GM12878 (cell line): Measurements from ENCODE around the gene RAD51B. TPM values are rescaled to one million over a fixed set of nuclear protein-coding genes. Genes with fewer than 3 reads are reported as not detected.

ENCODE experiments used
- ASH2L ChIP-seq: fragments of 300-600, 200-600 bp; sonication (generic); IDR thresholded peaks from 2 replicates; pipeline ENCODE4 v1.6.1; 2017; ENCODE audit warnings: low read depth, mild to moderate bottlenecking, borderline replicate concordance
- BACH1 ChIP-seq: fragments of 450-650 bp; IDR thresholded peaks from 2 replicates; pipeline ENCODE4 v1.6.1; 2017; ENCODE audit warnings: mild to moderate bottlenecking, borderline replicate concordance
- BCL11A ChIP-seq: IDR thresholded peaks from 2 replicates; pipeline ENCODE4 v1.6.1; 2011; ENCODE audit warnings: low read depth, low read length
- BCLAF1 ChIP-seq: fragments of 450-650 bp; IDR thresholded peaks from 2 replicates; pipeline ENCODE4 v1.6.1; 2017; ENCODE audit warnings: antibody characterized with exemption, mild to moderate bottlenecking, moderate library complexity
- CBX3 ChIP-seq: fragments of 200-600 bp; sonication (generic); IDR thresholded peaks from 2 replicates; pipeline ENCODE4 v1.6.1; 2016; ENCODE audit warnings: low read depth, borderline replicate concordance
- CBX5 ChIP-seq: sonication (generic); IDR thresholded peaks from 2 replicates; pipeline ENCODE4 v1.6.1; 2016; ENCODE audit warnings: low read depth, moderate library complexity, mild to moderate bottlenecking, inconsistent platforms
- CEBPZ ChIP-seq: fragments of 150-350 bp; IDR thresholded peaks from 2 replicates; pipeline ENCODE4 v1.6.1; 2016; ENCODE audit warnings: low read depth, low read length
- CHD1 ChIP-seq: IDR thresholded peaks from 2 replicates; pipeline ENCODE4 v1.6.1; 2012; ENCODE audit warnings: low read depth, low read length, improper control_type of control experiment
- DPF2 ChIP-seq: fragments of 450-650 bp; IDR thresholded peaks from 2 replicates; pipeline ENCODE4 v1.6.1; 2017; ENCODE audit warnings: mild to moderate bottlenecking
- EGR1 ChIP-seq, 2 experiments: IDR thresholded peaks; 1 replicate in 1 of 2; 2 replicates in 1 of 2; pipeline ENCODE4 v1.6.1; 2011 to 2012; ENCODE audit warnings: low read depth in 2 of 2, low read length in 2 of 2, borderline replicate concordance in 1 of 2, mild to moderate bottlenecking in 1 of 2, moderate library complexity in 1 of 2
- EP300 ChIP-seq, 2 experiments: fragments of 150-350 bp in 1 of 2; IDR thresholded peaks; 2 replicates each; pipeline ENCODE4 v1.6.1; 2011 to 2012; ENCODE audit warnings: low read depth in 2 of 2, low read length in 2 of 2, borderline replicate concordance in 1 of 2, improper control_type of control experiment in 1 of 2, inconsistent platforms in 1 of 2; ENCODE audit not compliant: control insufficient read depth in 1 of 2
- ESRRA ChIP-seq: IDR thresholded peaks from 2 replicates; pipeline ENCODE4 v1.6.1; 2012; ENCODE audit warnings: mild to moderate bottlenecking, low read length, improper control_type of control experiment
- FOXK2 ChIP-seq: fragments of 450-650 bp; IDR thresholded peaks from 2 replicates; pipeline ENCODE4 v1.6.1; 2017; ENCODE audit warnings: mild to moderate bottlenecking, moderate library complexity
- IKZF2 ChIP-seq, 2 experiments: fragments of 450-650 bp; IDR thresholded peaks; 2 replicates each; pipeline ENCODE4 v1.6.1; 2017; ENCODE audit warnings: mild to moderate bottlenecking in 2 of 2, moderate library complexity in 2 of 2
- JUNB ChIP-seq: IDR thresholded peaks from 2 replicates; pipeline ENCODE4 v1.6.1; 2016; ENCODE audit warnings: antibody characterized with exemption, mild to moderate bottlenecking
- KLF5 ChIP-seq: fragments of 450-650 bp; IDR thresholded peaks from 2 replicates; pipeline ENCODE4 v1.6.1; 2014; ENCODE audit warnings: mild to moderate bottlenecking; ENCODE audit not compliant: partially characterized antibody
- LARP7 ChIP-seq: fragments of 450-650 bp; IDR thresholded peaks from 2 replicates; pipeline ENCODE4 v1.6.1; 2017; ENCODE audit warnings: mild to moderate bottlenecking
- MTA2 ChIP-seq: fragments of 450-650 bp; IDR thresholded peaks from 2 replicates; pipeline ENCODE4 v1.6.1; 2016; ENCODE audit warnings: low read depth, mild to moderate bottlenecking, moderate library complexity
- MTA3 ChIP-seq: IDR thresholded peaks from 2 replicates; pipeline ENCODE4 v1.6.1; 2012; ENCODE audit warnings: low read length, inconsistent platforms, borderline replicate concordance
- PAX8 ChIP-seq: fragments of 450-650 bp; IDR thresholded peaks from 2 replicates; pipeline ENCODE4 v1.6.1; 2017; ENCODE audit warnings: mild to moderate bottlenecking, moderate library complexity
- RAD21 ChIP-seq: IDR thresholded peaks from 2 replicates; pipeline ENCODE4 v1.6.1; 2011; ENCODE audit warnings: mild to moderate bottlenecking, low read depth, low read length, moderate library complexity; ENCODE audit not compliant: insufficient read depth
- RAD51 ChIP-seq: fragments of 450-650 bp; IDR thresholded peaks from 2 replicates; pipeline ENCODE4 v1.6.1; 2016; ENCODE audit warnings: moderate library complexity, mild to moderate bottlenecking, inconsistent platforms
- RB1 ChIP-seq: fragments of 450-650 bp; formaldehyde crosslinking; IDR thresholded peaks from 2 replicates; pipeline ENCODE4 v1.6.1; 2017; ENCODE audit warnings: mild to moderate bottlenecking, borderline replicate concordance
- RELA ChIP-seq: fragments of 450-650 bp; IDR thresholded peaks from 2 replicates; pipeline ENCODE4 v1.8.0; 2014; ENCODE audit warnings: borderline replicate concordance; ENCODE audit not compliant: partially characterized antibody
- SREBF2 ChIP-seq: IDR thresholded peaks from 2 replicates; pipeline ENCODE4 v1.6.1; 2012; ENCODE audit warnings: mild to moderate bottlenecking, low read length
- STAT3 ChIP-seq: IDR thresholded peaks from 2 replicates; pipeline ENCODE4 v1.6.1; 2011; ENCODE audit warnings: low read depth, low read length, improper control_type of control experiment
- YBX1 ChIP-seq: fragments of 450-650 bp; IDR thresholded peaks from 2 replicates; pipeline ENCODE4 v1.6.1; 2016; ENCODE audit warnings: antibody characterized with exemption
- ZZZ3 ChIP-seq: IDR thresholded peaks from 2 replicates; pipeline ENCODE4 v1.6.1; 2011; ENCODE audit warnings: low read depth; ENCODE audit not compliant: control insufficient read depth, insufficient read length
- polyA plus RNA-seq, 11 experiments: library from polyadenylated mRNA; depleted of rRNA in 4 of 11; unstranded in 6 of 11; stranded (reverse) in 5 of 11; fragments of >200 nt; fragmentation: Nextera tagmentation in 4 of 11; fragmentation: Illumina TruSeq in 1 of 11; extraction: Ambion mirVana in 4 of 11; extraction: Trizol in 1 of 11; gene quantifications; 1 replicate in 1 of 11; 2 replicates in 10 of 11; pipeline versions ENCODE4 v1.2.1 to v1.2.3, GENCODE V29; 2011 to 2016; ENCODE audit warnings: inconsistent platforms in 2 of 11, missing spikeins in 2 of 11, low read depth in 1 of 11
- total RNA-seq, 4 experiments: library from RNA; depleted of rRNA in 3 of 4; stranded (reverse); fragments of >200 nt in 3 of 4; fragmentation: Illumina TruSeq in 1 of 4; extraction: Trizol in 1 of 4; gene quantifications; 2 replicates each; pipeline versions ENCODE4 v1.2.1 to v1.2.3, GENCODE V29; 2013 to 2021

Gene RAD51B
- total and polyA plus RNA-seq, 10 of the 15 experiments (the other 5 are each of a cell fraction or from before 2014, with no cell fraction given) = 9.8 to 26.8 (median 21.3) TPM

- TF ChIP-seq CBX3 = no peak
- TF ChIP-seq JUNB = peak; percentile 74
- TF ChIP-seq DPF2 = peak; percentile 98
- no peak for TF ChIP-seq BCLAF1
- peak; percentile 93 for TF ChIP-seq BACH1
- TF ChIP-seq MTA3 = peak; percentile 90; the same call in 1 of the 2 replicates
- TF ChIP-seq PAX8 = no peak
- TF ChIP-seq BCL11A = peak; percentile 98
- 0 out of 2 replicates have a peak, but pooled peaks have one; percentile 57 for TF ChIP-seq STAT3
- TF ChIP-seq CBX5 = no peak
- no peak for TF ChIP-seq SREBF2
- peak; percentile 96 for TF ChIP-seq MTA2
- no peak for TF ChIP-seq YBX1
- TF ChIP-seq ZZZ3 = no peak
- TF ChIP-seq RB1 = no peak
- no peak for TF ChIP-seq CHD1
- peak; percentile 81 to 89 for TF ChIP-seq EP300 (IDR thresholded peaks at IDR 0.05; ENCODE audit: borderline replicate concordance in 1 of 2, control insufficient read depth in 1 of 2, low read depth in 2 of 2, low read length in 2 of 2)
- 0 out of 2 replicates have a peak, but pooled peaks have one; percentile 25 for TF ChIP-seq RAD51
- TF ChIP-seq FOXK2 = peak; percentile 61; the same call in 1 of the 2 replicates
- no peak for TF ChIP-seq KLF5
- no peak for TF ChIP-seq ESRRA
- 0 out of 2 replicates have a peak, but pooled peaks have one; percentile 22 for TF ChIP-seq RAD21
- TF ChIP-seq RELA = peak; percentile 46
- no peak for TF ChIP-seq CEBPZ
- peak in 1 of 2 experiments; percentile 37; a peak in 1 of 3 replicates for TF ChIP-seq EGR1 (IDR thresholded peaks at IDR 0.05; ENCODE audit: borderline replicate concordance in 1 of 2, low read depth in 2 of 2, low read length in 2 of 2)
- peak; percentile 99 for TF ChIP-seq IKZF2 (IDR thresholded peaks at IDR 0.05)
- no peak for TF ChIP-seq ASH2L
- TF ChIP-seq LARP7 = no peak
These were observed 922.4 kb downstream of the RAD51B start (continued) for GRCh38 chr14:68741839-68742470.
